ENCODE data around the gene RUNX2. TPM values are rescaled to one million over a fixed set of nuclear protein-coding genes. Genes with fewer than 3 reads are reported as not detected.

RUNX2 gene
- total RNA-seq, 1 experiment from 2014 or later, result 7.0 TPM

GRCh38 chr6:45521226-45521625 is 193.1 kb downstream of the RUNX2 start:
- intact Hi-C loops (cut with micrococcal nuclease; ENCODE audit: unreplicated experiment) (no loop called here), in situ Hi-C loops (cut with HindIII; ENCODE audit: low pct_unique_long_range_greater_than_20kb, low sequenced_read_pairs) (no loop called here)
- no peak for DNase-seq (ENCODE audit: low read depth, low spot score)
- CTCF ChIA-PET, result no interaction called here
- H3K9me3 ChIP-seq (ENCODE audit: control insufficient read depth, insufficient read depth, low read depth, low read length), result no peaks in the 10 kb centered on the region
- no peaks in the 10 kb centered on the region for H3K27me3 ChIP-seq (ENCODE audit: control insufficient read depth, insufficient read depth, low read length)
- no peaks in the 10 kb centered on the region for H3K4me1 ChIP-seq (ENCODE audit: control insufficient read depth, insufficient read depth, low read length)
- BruUV-seq (replicated peaks), result no TSS peak
- ATAC-seq, result no peak
- no peak overlapping the region for H3K4me3 ChIP-seq (ENCODE audit: low read depth in 2 of 2, low read length in 2 of 2)
- no peaks in the 10 kb centered on the region for H3K36me3 ChIP-seq (ENCODE audit: control insufficient read depth, insufficient read depth, low read length)
- POLR2A ChIA-PET, result no interaction called here
- no peak overlapping the region for H3K27ac ChIP-seq (ENCODE audit: low read length)
- TF ChIP-seq TCF7L2 (IDR thresholded peaks at IDR 0.05; ENCODE audit: low read depth, low read length) (no peak), REST (IDR thresholded peaks at IDR 0.05; ENCODE audit: insufficient read depth in 1 of 2, low read depth in 2 of 2, low read length in 1 of 2) (no peak), POLR2AphosphoS5 (IDR thresholded peaks at IDR 0.05; ENCODE audit: low read depth, low read length) (no peak), SIN3A (IDR thresholded peaks at IDR 0.05; ENCODE audit: borderline replicate concordance, insufficient read depth, low read depth, low read length) (no peak), CTCF (IDR thresholded peaks at IDR 0.05) (no peak)

- H3K36me3 ChIP-seq (ENCODE audit: control insufficient read depth, insufficient read depth, low read length), result no peaks in the 10 kb centered on the region
- TF ChIP-seq SIN3A (IDR thresholded peaks at IDR 0.05; ENCODE audit: borderline replicate concordance, insufficient read depth, low read depth, low read length) (no peak), POLR2AphosphoS5 (IDR thresholded peaks at IDR 0.05; ENCODE audit: low read depth, low read length) (no peak), CTCF (IDR thresholded peaks at IDR 0.05) (no peak), REST (IDR thresholded peaks at IDR 0.05; ENCODE audit: insufficient read depth in 1 of 2, low read depth in 2 of 2, low read length in 1 of 2) (no peak), TCF7L2 (IDR thresholded peaks at IDR 0.05; ENCODE audit: low read depth, low read length) (no peak)
- in situ Hi-C loops (cut with HindIII; ENCODE audit: low pct_unique_long_range_greater_than_20kb, low sequenced_read_pairs) (no loop called here), intact Hi-C loops (cut with micrococcal nuclease; ENCODE audit: unreplicated experiment) (no loop called here)
- ATAC-seq (no peak), DNase-seq (ENCODE audit: low read depth, low spot score) (no peak)
- no peak overlapping the region for H3K27ac ChIP-seq (ENCODE audit: low read length)
- POLR2A ChIA-PET, result no interaction called here
- CTCF ChIA-PET, result interaction anchor here (0.6 kb wide), 1 partner anchor 15 kb away, joined by 14 read pairs; no protein-coding TSS in a partner anchor
- H3K4me1 ChIP-seq (ENCODE audit: control insufficient read depth, insufficient read depth, low read length), result no peaks in the 10 kb centered on the region
- no peak overlapping the region for H3K4me3 ChIP-seq (ENCODE audit: low read depth in 2 of 2, low read length in 2 of 2)
- no peaks in the 10 kb centered on the region for H3K9me3 ChIP-seq (ENCODE audit: control insufficient read depth, insufficient read depth, low read depth, low read length)
- BruUV-seq (replicated peaks), result no TSS peak
- H3K27me3 ChIP-seq (ENCODE audit: control insufficient read depth, insufficient read depth, low read length), result no peaks in the 10 kb centered on the region
Observed at GRCh38 chr6:45522486-45522885, 194.4 kb downstream of the RUNX2 start.
